Thyroid gland (tissue), 4 donors: ENCODE results near the gene SHISA5.

Source experiments
- POLR2A ChIP-seq, 2 donors: fragments of 450-650 bp; IDR thresholded peaks; one replicate each; pipeline ENCODE4 v1.6.1; 2017; ENCODE audit warnings: antibody characterized with exemption in 2 of 2, mild to moderate bottlenecking in 2 of 2, moderate library complexity in 1 of 2
- TF ChIP-seq, protein P1 (sequence below), 6 experiments: fragments of 200-600 bp in 3 of 6; fragments of 450-650 bp in 3 of 6; sonication (generic) in 3 of 6; IDR thresholded peaks; one replicate each; pipeline ENCODE4 v1.5.1; 2016 to 2019; ENCODE audit warnings: antibody characterized with exemption in 6 of 6, mild to moderate bottlenecking in 2 of 6, inconsistent platforms in 1 of 6, moderate library complexity in 1 of 6

DNA sequence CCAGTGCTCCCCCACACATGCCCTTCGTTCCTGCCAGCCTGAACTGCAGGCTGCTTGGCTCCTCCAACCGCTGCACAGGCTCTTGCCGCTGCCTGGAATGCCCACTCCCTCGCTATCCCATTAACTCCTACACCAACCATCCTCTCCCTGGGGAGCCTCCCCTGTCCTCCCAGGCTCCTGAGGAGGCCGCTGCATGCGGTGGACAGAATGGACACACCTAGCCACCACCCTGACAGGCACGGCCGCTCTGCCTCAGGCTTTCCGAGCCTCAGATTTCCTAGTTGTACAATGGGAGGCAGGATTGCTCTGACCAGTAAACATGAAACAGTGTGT is 76.4 kb downstream of the SHISA5 start:
- TF ChIP-seq, protein P1, sequence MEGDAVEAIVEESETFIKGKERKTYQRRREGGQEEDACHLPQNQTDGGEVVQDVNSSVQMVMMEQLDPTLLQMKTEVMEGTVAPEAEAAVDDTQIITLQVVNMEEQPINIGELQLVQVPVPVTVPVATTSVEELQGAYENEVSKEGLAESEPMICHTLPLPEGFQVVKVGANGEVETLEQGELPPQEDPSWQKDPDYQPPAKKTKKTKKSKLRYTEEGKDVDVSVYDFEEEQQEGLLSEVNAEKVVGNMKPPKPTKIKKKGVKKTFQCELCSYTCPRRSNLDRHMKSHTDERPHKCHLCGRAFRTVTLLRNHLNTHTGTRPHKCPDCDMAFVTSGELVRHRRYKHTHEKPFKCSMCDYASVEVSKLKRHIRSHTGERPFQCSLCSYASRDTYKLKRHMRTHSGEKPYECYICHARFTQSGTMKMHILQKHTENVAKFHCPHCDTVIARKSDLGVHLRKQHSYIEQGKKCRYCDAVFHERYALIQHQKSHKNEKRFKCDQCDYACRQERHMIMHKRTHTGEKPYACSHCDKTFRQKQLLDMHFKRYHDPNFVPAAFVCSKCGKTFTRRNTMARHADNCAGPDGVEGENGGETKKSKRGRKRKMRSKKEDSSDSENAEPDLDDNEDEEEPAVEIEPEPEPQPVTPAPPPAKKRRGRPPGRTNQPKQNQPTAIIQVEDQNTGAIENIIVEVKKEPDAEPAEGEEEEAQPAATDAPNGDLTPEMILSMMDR (IDR thresholded peaks at IDR 0.05), result no peak
- TF ChIP-seq POLR2A (IDR thresholded peaks at IDR 0.05), result no peak
